HL-60 (cell line): ENCODE results near the gene TSPAN2.
"Not testable (repeated sequence)": the region's sequence is repeated elsewhere in the genome, so short reads cannot be mapped to it uniquely, and the experiment has no call there.

ENCODE experiments used
- DNase-seq, 2 experiments: peaks; one replicate each; pipeline ENCODE4 v3.0.0-alpha.2; 2010 to 2020; ENCODE audit warnings: low read depth in 1 of 2, low spot score in 1 of 2
- H3K27ac ChIP-seq: fragments of 250-450 bp; sonication (Bioruptor Pico); replicated peaks from 2 replicates; pipeline ENCODE4 v1.5.1; 2020; ENCODE audit warnings: mild to moderate bottlenecking, moderate library complexity
- H3K27me3 ChIP-seq: fragments of 250-450 bp; sonication (Bioruptor Pico); 2 replicates; pipeline ENCODE4 v1.5.1; 2021; ENCODE audit warnings: mild to moderate bottlenecking, moderate library complexity; ENCODE audit not compliant: insufficient read depth, poor library complexity, severe bottlenecking
- H3K4me3 ChIP-seq: replicated peaks from 2 replicates; pipeline ENCODE4 v1.5.1; 2011; ENCODE audit warnings: mild to moderate bottlenecking, control low read depth, low read length; ENCODE audit not compliant: insufficient read depth
- GABPA ChIP-seq: IDR thresholded peaks from 2 replicates; pipeline ENCODE4 v1.6.1; 2012; ENCODE audit warnings: low read depth
- POLR2AphosphoS5 ChIP-seq: IDR thresholded peaks from 2 replicates; pipeline ENCODE4 v1.6.1; 2012; ENCODE audit warnings: low read depth
- REST ChIP-seq: IDR thresholded peaks from 2 replicates; pipeline ENCODE4 v1.6.1; 2012; ENCODE audit warnings: low read depth; ENCODE audit not compliant: insufficient replicate concordance
- SPI1 ChIP-seq: IDR thresholded peaks from 2 replicates; pipeline ENCODE4 v1.6.1; 2012; ENCODE audit warnings: low read depth, mild to moderate bottlenecking, borderline replicate concordance
- TF ChIP-seq, protein P1 (sequence below): IDR thresholded peaks from one replicate; pipeline ENCODE4 v1.5.1; 2011; ENCODE audit warnings: low read length, control low read depth, inconsistent platforms; ENCODE audit not compliant: insufficient read depth

TSPAN2 gene

DNA sequence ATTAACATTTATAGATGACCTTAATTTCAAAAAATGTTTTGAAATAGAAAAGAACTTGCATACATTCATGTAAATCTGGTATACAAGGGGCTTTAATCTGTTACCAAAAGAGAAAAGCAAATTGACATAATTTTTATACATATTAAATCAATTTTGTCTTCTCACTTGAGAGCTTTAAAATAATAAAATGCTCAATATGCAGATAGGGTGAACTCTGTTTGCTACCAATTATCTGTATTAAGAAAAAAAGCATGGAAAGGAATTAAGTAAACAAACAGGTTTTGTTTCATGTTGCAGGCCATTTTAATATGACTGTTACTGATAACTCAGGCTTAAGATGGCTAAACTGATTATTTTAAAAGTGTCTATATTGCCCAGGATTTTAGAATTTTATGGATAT is 65.7 kb downstream of the TSPAN2 start:
- H3K27ac ChIP-seq = no peak overlapping the region
- no peak for TF ChIP-seq REST
- no peak for TF ChIP-seq GABPA
- TF ChIP-seq SPI1 = no peak
- TF ChIP-seq, protein P1, sequence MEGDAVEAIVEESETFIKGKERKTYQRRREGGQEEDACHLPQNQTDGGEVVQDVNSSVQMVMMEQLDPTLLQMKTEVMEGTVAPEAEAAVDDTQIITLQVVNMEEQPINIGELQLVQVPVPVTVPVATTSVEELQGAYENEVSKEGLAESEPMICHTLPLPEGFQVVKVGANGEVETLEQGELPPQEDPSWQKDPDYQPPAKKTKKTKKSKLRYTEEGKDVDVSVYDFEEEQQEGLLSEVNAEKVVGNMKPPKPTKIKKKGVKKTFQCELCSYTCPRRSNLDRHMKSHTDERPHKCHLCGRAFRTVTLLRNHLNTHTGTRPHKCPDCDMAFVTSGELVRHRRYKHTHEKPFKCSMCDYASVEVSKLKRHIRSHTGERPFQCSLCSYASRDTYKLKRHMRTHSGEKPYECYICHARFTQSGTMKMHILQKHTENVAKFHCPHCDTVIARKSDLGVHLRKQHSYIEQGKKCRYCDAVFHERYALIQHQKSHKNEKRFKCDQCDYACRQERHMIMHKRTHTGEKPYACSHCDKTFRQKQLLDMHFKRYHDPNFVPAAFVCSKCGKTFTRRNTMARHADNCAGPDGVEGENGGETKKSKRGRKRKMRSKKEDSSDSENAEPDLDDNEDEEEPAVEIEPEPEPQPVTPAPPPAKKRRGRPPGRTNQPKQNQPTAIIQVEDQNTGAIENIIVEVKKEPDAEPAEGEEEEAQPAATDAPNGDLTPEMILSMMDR = no peak
- no peak for TF ChIP-seq POLR2AphosphoS5
- H3K4me3 ChIP-seq = no peak overlapping the region
- no peaks in the 10 kb centered on the region for H3K27me3 ChIP-seq
- no peak for DNase-seq

DNA sequence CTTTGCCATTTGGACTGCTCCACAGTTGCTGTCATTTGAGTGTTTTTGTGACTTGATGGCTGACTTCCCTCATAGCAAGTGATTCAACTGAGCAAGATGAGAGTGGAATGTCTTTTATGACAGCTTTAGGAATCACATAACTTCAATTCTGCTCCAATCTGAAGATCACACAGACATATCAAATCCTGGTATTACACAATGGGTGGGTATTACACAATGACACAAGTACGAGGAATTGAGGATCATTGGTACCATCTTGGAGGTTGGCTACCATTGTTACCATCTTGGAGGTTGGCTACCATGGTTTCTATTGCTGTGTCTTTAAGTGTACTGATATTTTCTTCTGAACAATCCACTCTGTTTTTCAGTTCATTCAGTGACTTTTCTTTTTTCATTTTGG is 68.2 kb downstream of the TSPAN2 start:
- DNase-seq = no peak
- Histone ChIP-seq H3K27ac (no peak overlapping the region), H3K27me3 (no peaks in the 10 kb centered on the region), H3K4me3 (no peak overlapping the region)
- TF ChIP-seq POLR2AphosphoS5 (no peak), GABPA (no peak), REST (no peak), SPI1 (no peak)
- TF ChIP-seq, protein P1 = no peak

- not testable (repeated sequence) for H3K27ac ChIP-seq, H3K4me3 ChIP-seq, DNase-seq, H3K27me3 ChIP-seq
Measured at GRCh38 chr1:115019549-115019948, 69.8 kb downstream of the TSPAN2 start.

DNA sequence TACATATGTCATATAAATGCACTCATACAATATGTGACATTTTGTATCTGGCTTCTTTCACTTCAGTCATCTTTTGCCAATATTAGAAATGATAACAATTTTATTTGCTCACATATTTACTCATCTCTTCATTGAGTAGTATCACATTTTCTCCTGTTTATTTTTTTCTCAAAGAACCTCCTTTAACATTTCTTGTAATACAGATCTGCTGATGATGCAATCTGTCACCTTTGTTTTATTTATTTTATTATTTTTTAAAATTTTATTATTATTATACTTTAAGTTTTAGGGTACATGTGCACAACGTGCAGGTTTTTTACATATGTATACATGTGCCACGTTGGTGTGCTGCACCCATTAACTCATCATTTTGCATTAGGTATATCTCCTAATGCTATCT is 75.5 kb downstream of the TSPAN2 start:
- TF ChIP-seq POLR2AphosphoS5 = no peak
- TF ChIP-seq, protein P1 = no peak
- TF ChIP-seq GABPA = no peak
- TF ChIP-seq SPI1 = no peak
- no peak overlapping the region for H3K27ac ChIP-seq

More for the DNA sequence above, 75.5 kb downstream of the TSPAN2 start:
- Histone ChIP-seq H3K27me3 (no peaks in the 10 kb centered on the region), H3K4me3 (no peak overlapping the region)
- DNase-seq = no peak
